Thymus (tissue), 11 donors: ENCODE results near the gene GATA6. TPM values are rescaled to one million over a fixed set of nuclear protein-coding genes. Genes with fewer than 3 reads are reported as not detected.

ENCODE experiments used
- DNase-seq, 9 donors: peaks; one replicate each; pipeline ENCODE4 v3.0.0-alpha.2; 2013; ENCODE audit warnings: low spot score in 9 of 9, low read depth in 6 of 9, missing footprints in 1 of 9
- H3K27ac ChIP-seq, 2 donors: one replicate each; pipeline ENCODE4 v1.5.1; 2013; ENCODE audit warnings: control low read depth in 1 of 2, low read depth in 1 of 2, low read length in 1 of 2, mild to moderate bottlenecking in 1 of 2, moderate library complexity in 1 of 2
- H3K27me3 ChIP-seq, 2 donors: one replicate each; pipeline ENCODE4 v1.5.1; 2013; ENCODE audit warnings: low read length in 1 of 2; ENCODE audit not compliant: control insufficient read depth in 2 of 2, insufficient read depth in 1 of 2
- H3K36me3 ChIP-seq, 2 donors: one replicate each; pipeline ENCODE4 v1.5.1; 2013; ENCODE audit warnings: low read length in 1 of 2, mild to moderate bottlenecking in 1 of 2, moderate library complexity in 1 of 2; ENCODE audit not compliant: control insufficient read depth in 2 of 2, insufficient read depth in 2 of 2
- H3K4me1 ChIP-seq, 2 donors: one replicate each; pipeline ENCODE4 v1.5.1; 2013; ENCODE audit warnings: low read length in 2 of 2; ENCODE audit not compliant: control insufficient read depth in 2 of 2, insufficient read depth in 2 of 2
- H3K4me3 ChIP-seq, 2 donors: one replicate each; pipeline ENCODE4 v1.5.1; 2013; ENCODE audit warnings: low read length in 2 of 2, control low read depth in 1 of 2, mild to moderate bottlenecking in 1 of 2
- H3K9me3 ChIP-seq, 2 donors: one replicate each; pipeline ENCODE4 v1.5.1; 2013; ENCODE audit warnings: low read length in 1 of 2, mild to moderate bottlenecking in 1 of 2; ENCODE audit not compliant: control insufficient read depth in 2 of 2, insufficient read depth in 1 of 2
- WGBS: extraction: QIAGEN DNeasy Blood & Tissue Kit; methylation state at CpG from one replicate; pipeline ENCODE4 v1.1.7; 2013; 5-methylcytosine and 5-hydroxymethylcytosine counted together
- polyA plus RNA-seq: library from polyadenylated mRNA; stranded (reverse); fragments of 200-250 nt; gene quantifications from one replicate; pipeline ENCODE4 v1.2.3, GENCODE V29; 2013
- total RNA-seq: library from RNA; stranded (reverse); fragments of 120-200 nt; gene quantifications from one replicate; pipeline ENCODE4 v1.2.4, GENCODE V29; 2013
- donor health status: healthy.

GATA6 gene
- total and polyA plus RNA-seq, 2 donors, result 0.47 to 2.0 TPM

DNA sequence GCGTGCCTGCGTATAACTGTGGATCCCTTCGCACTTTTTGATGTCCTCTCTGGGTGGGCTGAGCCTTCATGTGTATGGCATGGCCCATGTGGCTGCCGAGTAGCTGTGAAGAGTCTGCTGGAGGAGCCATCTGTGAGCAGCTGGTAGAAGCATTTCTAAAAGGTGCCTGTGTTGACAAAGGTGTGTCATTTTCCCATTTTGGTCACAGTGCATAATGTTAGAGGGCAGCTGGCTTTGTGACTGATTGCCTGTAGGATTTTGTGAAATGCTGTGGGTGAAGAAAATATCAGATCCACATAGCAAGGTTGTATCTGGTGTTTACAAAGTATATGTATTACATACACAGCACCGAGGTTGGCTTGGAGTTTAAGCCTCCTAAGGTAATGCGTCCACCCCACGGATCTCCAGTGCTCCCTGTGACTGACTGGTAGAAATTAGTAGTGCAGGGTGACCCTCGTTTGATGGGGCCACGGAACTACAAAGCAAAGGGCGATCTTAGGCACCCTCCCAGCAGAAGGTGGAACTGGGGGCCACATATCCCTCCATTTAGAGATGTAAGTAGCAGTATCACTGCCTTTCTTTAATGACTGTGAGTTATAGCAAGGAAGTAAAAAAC, 16.5 kb downstream of the GATA6 start:
- Histone ChIP-seq H3K4me3 (no peak overlapping the region), H3K27ac (no peak overlapping the region), H3K4me1 (no peaks in the 10 kb centered on the region)

DNA sequence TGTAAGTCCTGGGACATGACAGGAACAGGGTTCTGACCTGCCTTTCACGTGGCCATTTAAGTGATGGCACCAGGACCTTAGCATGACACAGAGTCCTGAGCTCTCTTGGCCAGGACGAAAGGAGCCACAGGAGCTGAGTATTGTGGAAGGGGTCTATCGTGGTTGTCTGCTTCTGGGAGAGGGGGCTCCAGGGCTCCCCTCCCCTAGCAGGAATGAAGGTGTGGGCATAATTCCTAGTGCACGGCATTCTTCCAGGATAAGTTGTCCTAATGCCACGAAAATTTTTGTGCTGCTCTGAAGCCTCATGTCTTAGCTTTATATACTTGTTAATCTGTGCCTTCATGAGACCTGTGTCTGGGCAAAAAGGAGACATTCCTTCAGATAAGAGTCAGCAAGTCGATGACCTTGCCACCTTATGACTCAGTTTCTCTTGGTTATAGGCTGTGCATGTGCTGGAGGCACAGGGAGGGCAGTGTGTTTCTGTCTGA, 17.1 kb downstream of the GATA6 start:
- Histone ChIP-seq H3K4me1 (no peaks in the 10 kb centered on the region), H3K36me3 (no peaks in the 10 kb centered on the region), H3K9me3 (no peaks in the 10 kb centered on the region), H3K27me3 (peaks cover 3 to 25% of the 10 kb centered on the region in 2 donors), H3K27ac (no peak overlapping the region), H3K4me3 (no peak overlapping the region)
- 87% methylated on average over 6 of the region's 6 CpGs for WGBS
- no peak for DNase-seq

More for the DNA sequence above, 16.5 kb downstream of the GATA6 start:
- Histone ChIP-seq H3K27me3 (peaks cover 3 to 27% of the 10 kb centered on the region in 2 donors), H3K9me3 (no peaks in the 10 kb centered on the region), H3K36me3 (no peaks in the 10 kb centered on the region)
- WGBS, result 93% methylated on average over 10 of the region's 10 CpGs
- no peak for DNase-seq

DNA sequence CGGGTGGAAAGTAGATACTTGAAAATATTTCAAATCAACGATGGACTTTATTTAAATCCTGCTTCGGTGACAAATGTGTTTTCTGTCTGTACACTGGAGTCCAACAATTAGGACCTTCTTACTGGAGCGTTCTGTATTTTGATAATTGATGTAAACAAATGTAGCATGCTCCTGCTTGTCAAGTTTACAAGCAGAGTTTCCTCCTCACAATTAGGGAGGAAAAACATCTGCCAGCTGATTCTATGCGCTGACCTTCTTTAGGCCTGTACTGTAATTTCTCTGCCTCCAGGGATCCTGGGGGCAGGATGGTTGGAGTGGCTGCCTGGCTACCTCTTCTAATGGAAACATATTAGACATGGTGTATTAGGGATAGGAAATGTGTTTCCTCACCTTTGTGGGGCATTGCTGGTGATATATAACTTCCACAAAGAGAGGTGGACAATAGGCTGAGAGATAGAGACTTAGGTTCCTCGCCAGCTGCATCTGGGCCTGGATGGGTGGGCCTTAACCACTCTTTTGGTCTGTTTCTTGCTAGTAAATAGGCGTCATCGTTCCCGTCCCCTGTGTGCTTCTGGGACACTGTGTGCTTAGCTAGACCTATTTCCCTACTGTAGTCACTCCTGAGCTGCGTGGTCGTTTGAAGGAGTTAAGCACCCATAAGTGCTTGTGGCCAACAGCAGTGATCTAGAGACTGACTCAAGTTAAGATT, 19.3 kb downstream of the GATA6 start:
- H3K9me3 ChIP-seq, result no peaks in the 10 kb centered on the region
- peaks cover 3 to 31% of the 10 kb centered on the region in 2 donors for H3K27me3 ChIP-seq
- no peaks in the 10 kb centered on the region for H3K4me1 ChIP-seq
- no peaks in the 10 kb centered on the region for H3K36me3 ChIP-seq
- H3K27ac ChIP-seq, result no peak overlapping the region
- 91% methylated on average over 11 of the region's 11 CpGs for WGBS
- H3K4me3 ChIP-seq, result no peak overlapping the region
- no peak for DNase-seq

DNA sequence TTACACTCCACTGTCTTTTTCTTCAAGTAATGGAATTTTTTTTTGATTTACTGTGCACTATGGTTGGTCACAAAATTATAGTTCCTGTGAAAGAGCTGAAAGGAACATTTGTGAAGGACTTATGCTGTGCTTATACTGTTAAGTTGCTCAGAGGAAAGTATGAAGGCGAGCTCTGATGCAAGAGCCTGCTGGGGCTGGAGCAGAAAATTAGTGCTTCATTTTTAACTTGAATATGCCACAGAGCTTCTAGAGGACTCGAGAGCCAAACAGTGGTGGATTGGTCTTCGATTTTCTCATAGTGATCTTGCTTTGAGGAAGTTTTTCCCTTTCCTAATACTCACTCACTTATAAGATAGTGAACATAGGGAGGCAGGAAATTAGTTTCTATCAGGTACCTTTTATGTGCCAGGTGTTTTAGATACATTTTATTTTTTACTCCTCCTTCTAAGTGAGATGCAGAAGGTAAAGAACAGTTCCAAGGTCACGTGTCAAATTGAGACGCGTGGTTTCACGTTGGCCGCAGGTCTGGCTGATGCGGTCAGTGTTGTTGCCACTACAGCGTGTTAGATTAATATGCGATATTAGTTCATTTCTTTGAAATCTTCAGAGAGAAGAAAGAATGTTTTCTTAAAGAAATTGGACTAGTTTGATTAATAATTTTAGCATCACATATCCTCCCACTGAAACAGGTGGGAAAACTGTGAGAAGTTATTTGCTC, 20.2 kb downstream of the GATA6 start:
- no peak for DNase-seq
- Histone ChIP-seq H3K9me3 (no peaks in the 10 kb centered on the region), H3K4me3 (no peak overlapping the region), H3K4me1 (no peaks in the 10 kb centered on the region), H3K36me3 (no peaks in the 10 kb centered on the region), H3K27ac (no peak overlapping the region), H3K27me3 (peaks cover 3 to 37% of the 10 kb centered on the region in 2 donors)
- 93% methylated on average over 11 of the region's 11 CpGs for WGBS

DNA sequence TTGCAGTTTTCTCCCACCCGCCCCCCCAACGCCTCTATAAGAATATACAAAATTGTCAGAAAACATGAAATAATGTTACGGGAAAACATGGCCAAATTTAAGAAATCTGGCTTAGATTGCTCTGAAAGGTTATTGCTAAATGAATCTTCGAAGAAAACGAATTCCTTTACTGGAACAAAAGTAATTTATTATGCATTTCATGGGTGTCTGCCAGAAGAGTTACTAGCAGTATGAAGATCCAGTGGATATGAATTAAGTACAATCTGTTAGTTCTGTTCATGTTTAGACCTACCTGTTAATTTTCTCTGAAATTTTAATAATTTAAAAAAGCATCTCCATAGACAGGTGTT, 21.9 kb downstream of the GATA6 start:
- H3K27me3 ChIP-seq, result peaks cover 0 to 29% of the 10 kb centered on the region in 2 donors
- H3K36me3 ChIP-seq, result no peaks in the 10 kb centered on the region
- no peak for DNase-seq
- no peak overlapping the region for H3K4me3 ChIP-seq
- H3K4me1 ChIP-seq, result no peaks in the 10 kb centered on the region
- H3K9me3 ChIP-seq, result no peaks in the 10 kb centered on the region
- 92% methylated on average over 5 of the region's 5 CpGs for WGBS
- no peak overlapping the region for H3K27ac ChIP-seq

DNA sequence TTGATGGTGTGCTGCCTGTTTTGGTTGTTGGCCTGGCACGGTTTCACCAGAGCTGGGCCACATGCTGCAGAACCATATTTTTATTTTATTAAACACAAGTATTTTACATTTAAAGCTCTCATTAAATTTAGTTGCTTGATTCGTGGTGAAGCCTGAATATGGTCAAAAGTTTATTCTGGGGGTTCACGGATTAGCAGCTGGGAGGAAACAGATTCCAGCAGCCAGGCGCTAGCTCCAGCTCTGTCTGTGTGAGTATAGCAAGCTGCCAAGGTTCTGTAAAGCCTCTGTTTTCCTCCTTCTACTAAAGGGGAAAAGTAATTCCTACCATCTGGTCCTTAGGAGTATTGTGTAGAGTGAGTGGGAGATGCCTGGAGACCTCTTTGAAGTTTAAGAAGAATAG, 22.5 kb downstream of the GATA6 start:
- DNase-seq, result no peak
- WGBS, result 89% methylated on average over 4 of the region's 4 CpGs
- no peaks in the 10 kb centered on the region for H3K4me1 ChIP-seq
- H3K36me3 ChIP-seq, result no peaks in the 10 kb centered on the region
- no peak overlapping the region for H3K4me3 ChIP-seq
- H3K27ac ChIP-seq, result no peak overlapping the region
- H3K9me3 ChIP-seq, result no peaks in the 10 kb centered on the region
- peaks cover 0 to 29% of the 10 kb centered on the region in 2 donors for H3K27me3 ChIP-seq

DNA sequence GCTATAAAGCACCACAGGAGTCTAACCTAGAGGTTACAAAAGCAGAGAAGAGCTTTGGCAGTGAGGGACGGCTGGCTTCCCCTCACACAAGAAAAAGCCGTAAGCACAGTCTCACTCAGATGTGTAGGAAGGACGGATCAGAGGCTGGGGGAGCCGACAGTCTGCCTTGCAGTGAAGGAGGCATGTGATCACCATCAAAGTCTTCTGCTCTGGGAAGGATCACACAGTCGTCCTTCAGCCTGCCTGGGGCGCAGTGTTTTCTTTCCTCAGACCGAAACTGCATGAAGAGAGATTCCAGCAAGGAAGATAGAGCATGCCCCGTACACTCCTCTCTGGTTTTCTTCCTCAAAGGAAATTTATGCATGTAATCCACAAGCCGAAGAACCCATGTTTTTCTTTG, 24.1 kb downstream of the GATA6 start:
- DNase-seq, result no peak
- H3K9me3 ChIP-seq, result no peaks in the 10 kb centered on the region
- no peaks in the 10 kb centered on the region for H3K36me3 ChIP-seq
- H3K27me3 ChIP-seq, result peaks cover 0 to 29% of the 10 kb centered on the region in 2 donors
- no peak overlapping the region for H3K4me3 ChIP-seq
- no peak overlapping the region for H3K27ac ChIP-seq
- WGBS, result 56% methylated on average over 9 of the region's 9 CpGs
- H3K4me1 ChIP-seq, result no peaks in the 10 kb centered on the region

DNA sequence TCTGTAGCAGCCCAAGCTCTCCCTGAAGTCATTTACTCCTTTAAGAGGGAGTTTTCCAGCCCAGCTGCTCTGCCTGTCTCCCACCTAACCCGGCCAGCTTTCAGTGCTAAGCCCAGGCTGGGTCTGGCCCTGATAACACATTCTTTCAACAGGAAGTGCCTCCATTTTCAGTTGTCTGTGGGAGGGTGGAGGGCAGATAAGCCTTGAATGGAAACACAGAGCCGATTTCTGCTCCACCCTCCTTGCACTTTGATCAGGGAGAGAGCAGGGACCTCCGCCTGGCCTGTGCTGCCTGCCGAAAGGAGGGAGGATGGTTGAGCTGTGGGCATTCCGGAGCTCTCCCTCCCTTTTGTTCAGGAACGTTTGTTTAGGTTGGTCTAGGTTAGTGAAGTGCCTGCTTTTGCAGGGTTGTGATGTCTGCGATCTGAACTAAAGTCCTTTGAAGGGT, 24.8 kb downstream of the GATA6 start:
- Histone ChIP-seq H3K27ac (no peak overlapping the region), H3K27me3 (peaks cover 0 to 28% of the 10 kb centered on the region in 2 donors), H3K9me3 (no peaks in the 10 kb centered on the region), H3K36me3 (no peaks in the 10 kb centered on the region), H3K4me1 (no peaks in the 10 kb centered on the region), H3K4me3 (no peak overlapping the region)
- 65% methylated on average over 7 of the region's 7 CpGs for WGBS
- DNase-seq, result no peak

DNA sequence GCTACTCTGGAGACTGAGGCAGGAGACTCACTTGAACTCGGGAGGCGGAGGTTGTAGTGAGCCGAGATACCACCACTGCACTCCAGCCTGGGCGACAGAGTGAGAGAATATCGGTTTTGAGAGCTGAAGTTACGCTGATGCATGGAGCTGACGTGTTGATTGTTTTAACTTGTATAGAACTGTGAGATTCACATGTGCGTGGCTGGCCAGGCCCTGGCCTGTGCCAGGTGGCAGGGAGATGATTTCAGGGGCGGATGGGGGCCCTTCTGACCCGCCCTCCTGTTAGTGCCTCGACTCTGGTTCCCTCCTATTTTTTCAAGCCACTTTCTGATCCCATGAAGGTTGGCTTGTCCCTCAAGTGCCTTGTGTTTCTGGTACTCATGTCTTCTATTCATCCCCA, 25.7 kb downstream of the GATA6 start:
- no peak overlapping the region for H3K4me3 ChIP-seq
- H3K9me3 ChIP-seq, result no peaks in the 10 kb centered on the region
- peaks cover 0 to 22% of the 10 kb centered on the region in 2 donors for H3K27me3 ChIP-seq
- WGBS, result 94% methylated on average over 11 of the region's 11 CpGs
- no peaks in the 10 kb centered on the region for H3K36me3 ChIP-seq
- no peak overlapping the region for H3K27ac ChIP-seq
- DNase-seq, result no peak
- H3K4me1 ChIP-seq, result no peaks in the 10 kb centered on the region
